NCI-H510A (cell line): ENCODE measurements around the gene REV1.
A peak's percentile ranks its signal among the peaks of the same experiment; 100 is the strongest.
"Not testable (repeated sequence)": the region's sequence is repeated elsewhere in the genome, so short reads cannot be mapped to it uniquely, and the experiment has no call there.

Source experiments
- DNase-seq: peaks from one replicate; lab custom pipeline; 2025; lab: John Stamatoyannopoulos, UW

The REV1 gene

DNA sequence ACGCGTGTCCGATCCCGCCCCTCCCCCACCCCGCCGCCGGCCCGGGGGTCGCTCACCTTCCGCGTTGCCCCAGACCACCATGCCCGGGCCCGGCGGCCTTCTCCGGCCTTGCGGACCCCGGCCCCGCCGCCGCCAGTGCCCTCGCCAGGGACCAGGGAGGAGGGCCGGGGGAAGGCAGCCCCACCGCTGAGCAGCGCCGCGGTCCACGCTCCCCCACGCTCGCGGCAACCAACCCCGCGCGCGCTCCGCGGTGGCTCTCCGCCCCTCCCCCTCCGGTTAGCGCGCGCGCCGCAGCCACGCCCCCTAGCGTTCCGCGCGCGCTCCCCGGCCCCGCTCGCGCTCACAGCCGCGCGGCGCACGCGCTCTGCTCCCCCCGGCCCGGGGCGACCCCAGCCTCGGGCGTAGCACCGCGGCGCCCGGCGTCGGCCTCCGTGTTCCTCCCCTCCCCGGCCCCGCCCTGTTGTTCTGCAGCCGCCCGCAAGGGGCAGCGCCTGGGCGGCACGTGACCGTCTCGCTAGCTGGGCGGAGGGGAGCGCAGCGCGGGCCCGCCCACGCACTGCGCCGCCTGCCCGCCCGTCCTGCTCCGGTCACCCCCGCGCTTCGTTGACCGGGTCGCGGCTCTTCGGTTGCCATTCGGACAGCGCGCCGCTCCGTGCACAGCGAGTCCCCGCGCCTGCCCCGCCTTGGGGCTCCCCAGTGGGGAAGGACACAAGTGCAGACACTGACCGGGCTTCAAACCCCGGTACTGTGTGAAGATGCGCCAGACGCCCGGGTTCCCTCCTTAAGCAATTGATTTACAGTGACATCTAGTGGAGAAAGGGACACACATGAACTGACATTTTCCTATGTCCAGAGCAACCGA, at the start of gene REV1:
REV1 (minus strand) TSS at position 257 of the 862 bp plus-strand sequence. CDS start 25,042 bp downstream, outside the sequence.
- DNase-seq: peak; percentile 90

DNA sequence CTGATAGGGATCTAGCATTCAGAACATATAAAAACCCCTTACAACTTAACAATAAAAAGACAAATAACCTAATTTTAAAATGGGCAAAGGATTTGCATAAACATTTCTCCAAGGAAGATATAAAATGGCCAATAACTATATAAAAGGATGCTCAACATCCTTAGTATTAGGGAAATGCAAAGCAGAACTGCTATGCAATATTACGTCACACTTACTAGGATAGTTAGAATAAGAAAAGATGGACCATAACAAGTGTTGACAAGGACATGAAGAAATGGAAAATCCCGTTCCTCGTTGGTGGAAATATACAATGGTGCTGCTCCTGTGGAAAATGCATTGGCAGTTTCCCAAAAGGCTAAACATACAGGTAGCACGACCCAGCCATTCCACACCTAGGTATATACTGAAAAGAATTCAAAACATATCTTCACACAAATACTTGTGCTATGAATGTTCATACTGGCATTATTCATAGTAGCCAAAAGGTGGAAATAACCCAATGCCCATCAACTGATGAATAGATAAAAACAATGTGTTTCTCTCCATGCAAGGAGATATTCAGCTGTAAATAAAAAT, 48.2 kb upstream of the REV1 start:
- no peak for DNase-seq

DNA sequence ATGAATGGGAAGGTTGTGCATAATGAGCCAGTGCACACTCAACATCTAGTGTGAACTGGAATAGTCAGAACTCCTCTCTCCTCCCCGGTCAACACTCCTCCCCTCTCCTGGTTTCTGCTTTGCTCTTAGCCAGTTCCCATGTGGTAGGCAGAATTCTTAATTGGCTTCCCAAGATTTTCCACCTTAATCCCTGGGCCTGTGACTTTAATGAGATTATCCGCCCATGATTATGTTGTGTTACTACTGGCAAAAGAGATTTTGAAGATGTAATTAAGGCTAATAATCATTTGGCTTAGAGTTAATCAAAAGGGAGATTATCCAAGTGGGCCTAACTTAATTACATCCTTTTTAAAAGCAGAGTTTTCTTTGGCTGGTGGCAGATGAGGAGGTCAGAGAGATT, 34.2 kb upstream of the REV1 start:
- no peak for DNase-seq

DNA sequence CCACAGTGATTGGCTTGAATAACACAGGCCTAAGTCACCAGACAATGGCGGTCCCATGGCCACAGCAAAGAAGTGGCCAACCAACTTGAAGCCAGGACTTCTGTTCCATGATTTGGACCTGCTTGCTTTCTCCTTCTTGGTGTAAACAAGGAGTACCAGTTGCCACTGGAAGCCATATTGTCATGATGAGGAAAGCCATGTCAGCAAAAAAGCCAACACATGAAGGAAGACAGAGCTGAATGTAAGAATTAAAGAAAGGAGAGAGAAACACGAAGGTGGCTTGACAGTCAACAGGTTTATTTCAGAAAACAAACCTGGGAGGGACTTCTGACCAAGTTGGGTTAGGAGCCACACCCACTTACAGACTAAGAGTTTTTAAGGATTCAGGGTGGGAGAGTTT, 32.3 kb upstream of the REV1 start:
- no peak for DNase-seq

DNA sequence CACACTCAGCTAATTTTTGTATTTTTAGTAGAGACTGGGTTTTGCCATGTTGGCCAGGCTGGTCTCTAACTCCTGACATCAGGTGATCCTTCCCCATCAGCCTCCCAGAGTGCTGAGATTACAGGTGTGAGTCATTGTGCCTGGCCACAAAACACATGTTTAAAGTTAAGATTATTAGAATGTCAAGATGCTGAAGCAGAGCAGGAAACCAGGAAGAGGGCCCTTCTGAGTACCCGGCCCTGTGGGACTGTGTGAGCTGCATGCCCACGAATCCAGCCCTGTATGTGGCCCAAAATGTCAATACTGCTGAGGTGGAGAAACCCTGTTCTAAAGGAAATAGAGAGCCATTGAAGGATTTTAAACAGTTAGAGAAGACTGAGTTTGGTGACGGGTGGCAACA, 31.0 kb upstream of the REV1 start:
- DNase-seq: no peak

DNA sequence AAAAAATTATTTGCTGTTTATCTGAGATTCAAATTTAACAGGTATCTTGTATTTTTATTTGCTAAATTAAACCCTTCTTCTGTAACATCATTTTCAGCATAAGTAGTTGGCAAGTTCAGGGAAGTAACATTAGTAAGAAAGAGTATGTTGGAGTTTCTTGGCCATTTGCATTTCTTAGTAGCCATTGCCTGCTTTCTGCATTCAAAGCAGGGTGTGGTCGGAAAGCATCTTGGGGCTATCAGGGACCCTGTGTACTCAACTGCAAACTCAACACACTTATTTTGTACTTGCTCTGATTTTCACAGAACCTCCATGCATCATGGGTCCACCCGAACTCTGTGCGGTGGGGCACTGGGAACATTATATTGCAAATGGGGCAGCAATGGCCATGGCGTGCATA, 30.4 kb upstream of the REV1 start:
- DNase-seq: no peak

DNA sequence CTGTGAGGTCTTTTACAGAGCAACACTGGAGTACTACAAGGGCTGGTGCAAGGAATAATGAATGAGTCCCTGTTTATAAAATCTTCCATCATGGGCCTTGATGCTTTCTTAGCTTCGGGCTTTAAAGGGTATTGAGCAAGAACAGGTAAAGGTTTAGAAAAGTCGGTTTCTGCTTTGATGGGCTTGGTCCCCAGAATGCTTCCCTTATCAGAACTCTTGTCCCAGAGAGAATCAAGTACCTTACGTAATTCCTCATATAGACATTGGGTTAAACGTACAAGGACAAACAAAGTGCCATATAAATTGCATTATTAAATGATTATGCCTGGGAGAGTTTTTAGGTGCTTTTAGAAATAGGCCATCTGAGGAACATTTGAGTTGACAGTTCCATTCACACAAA, 24.5 kb upstream of the REV1 start:
- no peak for DNase-seq

DNA sequence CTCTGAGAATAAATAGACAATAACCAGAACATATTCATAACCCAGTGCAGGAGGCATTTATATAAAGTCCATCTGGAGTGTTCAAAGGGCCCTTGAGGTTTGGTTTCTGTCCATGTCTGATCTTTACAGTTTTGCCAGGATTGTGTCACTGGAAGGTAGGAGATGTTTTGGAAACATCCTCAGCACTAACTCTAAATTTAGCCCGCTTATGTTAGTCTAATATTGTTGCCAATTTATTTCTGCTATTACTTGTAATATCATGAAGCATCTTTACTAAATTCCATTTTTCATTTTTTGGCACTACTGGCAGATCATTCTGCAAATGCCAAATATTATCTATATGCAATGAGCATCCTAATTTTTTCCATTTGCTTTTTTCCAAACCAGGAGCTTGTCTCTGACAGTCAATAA, 22.4 kb upstream of the REV1 start:
- no peak for DNase-seq

DNA sequence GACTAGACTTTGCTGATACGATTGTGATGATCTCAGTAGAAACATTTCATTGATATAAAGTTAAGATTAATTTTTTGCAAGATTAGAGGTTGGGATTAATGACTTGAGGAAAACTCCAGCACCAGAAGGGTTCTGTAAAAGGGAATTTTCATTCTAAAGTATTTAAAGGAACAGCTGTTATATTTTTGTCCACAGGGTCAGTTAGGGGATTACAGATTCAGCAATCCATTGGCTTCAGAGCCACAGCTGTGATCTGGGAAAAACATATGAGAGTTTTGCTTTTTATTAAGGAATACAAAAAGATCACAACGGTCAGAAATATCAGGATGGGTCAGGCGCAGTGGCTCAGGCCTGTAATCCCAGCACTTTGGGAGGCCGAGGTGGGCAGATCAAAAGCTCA, 19.6 kb upstream of the REV1 start:
- DNase-seq: no peak

DNA sequence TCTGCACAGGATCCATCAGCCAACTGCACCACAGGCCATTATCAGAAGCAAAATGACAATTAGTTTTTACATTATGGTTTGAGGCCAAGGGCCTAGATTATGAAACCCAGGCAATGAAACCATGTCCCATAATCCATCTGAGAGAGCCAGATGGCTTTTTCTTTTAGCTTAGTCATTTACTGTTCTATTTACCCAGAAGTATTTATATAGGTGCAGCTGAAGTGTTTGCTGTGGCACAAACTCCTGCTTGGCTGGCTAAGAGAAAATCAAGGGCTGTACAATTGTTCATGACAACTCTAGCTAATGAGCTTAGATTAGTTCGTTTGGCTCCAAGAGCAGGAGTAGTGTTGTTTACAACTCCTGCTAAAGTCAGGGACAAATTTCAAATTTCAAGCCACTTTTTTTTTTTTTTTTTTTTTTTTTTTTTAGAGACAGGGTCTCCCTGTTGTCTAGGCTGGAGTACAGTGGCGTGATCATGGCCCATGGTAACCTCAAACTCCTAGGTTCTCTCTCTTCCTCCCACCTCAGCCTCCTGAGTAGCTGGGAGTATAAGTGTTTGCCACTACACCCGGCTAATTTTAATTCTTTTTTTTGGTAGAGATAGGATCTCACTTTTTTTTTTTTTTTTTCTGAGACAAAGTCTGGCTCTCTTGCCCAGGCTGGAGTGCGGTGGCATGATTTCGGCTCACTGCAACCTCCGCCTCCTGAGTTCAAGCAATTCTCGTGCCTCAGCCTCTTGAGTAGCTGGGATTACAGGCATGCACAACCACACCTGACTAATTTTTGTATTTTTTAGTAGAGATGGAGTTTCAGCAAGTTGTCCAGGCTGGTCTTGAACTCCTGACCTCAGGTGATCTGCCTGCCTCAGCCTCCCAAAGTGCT, 18.4 kb upstream of the REV1 start:
- peak; percentile 54 for DNase-seq

DNA sequence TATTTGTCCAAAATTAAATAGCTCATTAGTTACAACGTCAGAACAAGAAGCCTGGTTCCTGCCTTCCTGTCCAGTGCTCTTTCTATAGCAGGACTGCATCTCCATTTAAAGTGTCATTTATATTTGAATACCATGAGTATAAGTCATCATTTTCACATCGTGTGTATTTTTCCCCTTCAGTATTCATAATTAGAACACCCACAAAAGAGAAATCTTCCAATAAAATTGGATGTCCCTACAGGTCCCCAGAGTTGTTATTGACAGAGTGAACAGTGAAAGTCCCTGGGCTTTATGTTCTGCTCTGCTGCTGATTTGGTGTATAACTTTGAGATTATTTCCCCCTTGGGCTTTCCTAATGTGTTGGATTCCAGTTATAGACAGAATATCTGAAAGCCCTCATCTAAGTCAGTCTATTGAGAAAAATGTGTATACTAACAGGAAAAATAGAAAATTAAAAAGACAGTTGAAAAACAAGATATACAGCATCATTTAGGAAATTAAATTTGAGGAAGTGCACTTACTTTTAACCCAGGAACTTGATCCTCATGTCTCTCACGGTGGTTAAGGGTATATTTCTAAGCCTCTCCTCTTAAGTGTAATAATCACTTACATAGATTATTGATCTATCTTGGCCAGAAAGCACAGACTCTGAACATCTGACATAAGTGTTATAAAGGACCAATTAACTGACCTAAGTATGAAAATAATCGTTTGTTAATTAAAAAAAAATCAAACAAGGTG, 15.2 kb upstream of the REV1 start:
- DNase-seq: no peak

DNA sequence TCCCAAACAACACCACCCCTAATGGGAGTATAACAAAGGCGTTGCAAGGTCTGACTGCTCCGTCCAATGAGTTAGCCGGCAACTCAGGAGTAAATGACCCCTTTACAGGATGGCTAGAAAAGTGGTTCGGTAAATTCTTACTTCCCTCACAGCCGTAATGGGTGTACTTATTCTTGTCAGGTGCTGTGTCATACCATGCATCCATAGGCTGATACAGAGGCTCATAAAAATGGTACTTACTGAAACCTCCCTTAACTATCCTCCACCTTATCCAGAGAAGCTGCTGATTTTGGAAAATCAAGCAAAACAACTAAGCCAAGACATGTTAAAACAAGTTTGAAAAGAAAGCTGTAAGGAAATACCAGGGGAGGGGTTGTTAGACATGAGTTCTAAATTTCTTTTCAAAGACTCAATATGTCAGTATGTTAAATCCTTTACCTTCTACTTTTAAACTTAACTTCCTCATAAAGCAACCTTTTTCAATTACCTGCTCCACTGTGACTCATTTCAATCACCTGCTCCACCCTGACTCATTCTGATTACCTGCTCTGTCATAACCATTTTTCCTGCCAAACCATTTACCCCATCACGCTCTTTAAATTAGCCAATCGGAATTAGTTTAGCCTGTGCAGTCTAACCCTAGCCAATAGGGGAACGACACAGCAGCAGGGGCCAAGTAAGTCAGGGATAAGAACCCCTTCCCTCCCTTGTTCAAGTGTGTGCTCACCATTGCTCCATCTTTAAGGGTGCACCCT, 14.0 kb upstream of the REV1 start:
- not testable (repeated sequence) for DNase-seq

DNA sequence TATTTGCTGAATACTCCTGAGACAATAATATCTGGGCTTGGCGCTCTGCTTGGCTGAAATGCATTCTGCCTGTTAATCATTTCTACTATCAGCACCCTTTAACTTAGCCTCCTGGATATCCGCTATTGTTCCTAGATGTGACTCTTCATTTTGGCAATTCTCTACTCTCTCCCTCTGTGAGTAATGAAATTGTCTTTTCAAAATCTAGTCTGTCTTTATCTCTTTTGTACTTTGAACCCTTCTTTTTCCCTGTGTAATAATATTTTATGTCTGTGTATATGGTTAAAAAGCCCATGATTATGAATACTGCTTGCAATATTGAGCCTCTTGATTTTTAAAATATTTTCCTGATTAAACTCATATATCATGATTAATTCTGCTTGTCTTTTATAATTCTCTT, 6.2 kb upstream of the REV1 start:
- DNase-seq: no peak

DNA sequence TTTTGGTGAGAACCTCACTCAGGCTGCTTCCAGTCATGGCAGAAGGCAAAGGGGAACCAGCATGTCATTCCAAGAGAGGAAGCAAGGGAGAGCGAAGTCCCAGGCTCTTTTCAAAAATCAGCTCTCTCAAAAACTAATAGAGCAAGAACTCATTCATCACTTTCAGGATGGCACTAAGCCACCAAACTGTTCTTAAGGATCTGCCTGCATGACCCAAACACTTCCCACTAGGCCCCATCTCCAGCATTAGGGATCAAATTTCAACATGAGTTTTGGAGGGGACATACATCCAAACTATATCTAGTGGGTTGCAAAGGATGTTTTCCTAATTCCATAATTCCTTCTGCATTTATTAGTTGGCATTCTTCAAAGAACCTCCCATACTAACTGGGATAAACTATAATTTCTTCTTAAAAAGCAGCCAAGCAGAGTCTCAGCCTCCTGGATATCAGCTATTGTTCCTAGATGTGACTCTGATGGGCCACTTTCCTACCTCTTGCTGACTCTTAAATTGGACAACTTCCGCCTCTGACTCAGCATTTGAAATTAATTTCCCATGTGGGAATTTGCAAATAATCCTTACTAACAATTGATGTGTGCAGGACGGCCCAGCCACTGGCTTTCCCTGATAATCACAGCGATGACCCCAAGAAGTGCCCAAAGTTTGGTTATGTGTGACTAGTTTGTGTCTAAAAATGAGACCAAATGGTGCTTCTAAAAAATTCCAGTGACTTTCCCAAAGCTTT, 5.5 kb upstream of the REV1 start:
- no peak for DNase-seq

DNA sequence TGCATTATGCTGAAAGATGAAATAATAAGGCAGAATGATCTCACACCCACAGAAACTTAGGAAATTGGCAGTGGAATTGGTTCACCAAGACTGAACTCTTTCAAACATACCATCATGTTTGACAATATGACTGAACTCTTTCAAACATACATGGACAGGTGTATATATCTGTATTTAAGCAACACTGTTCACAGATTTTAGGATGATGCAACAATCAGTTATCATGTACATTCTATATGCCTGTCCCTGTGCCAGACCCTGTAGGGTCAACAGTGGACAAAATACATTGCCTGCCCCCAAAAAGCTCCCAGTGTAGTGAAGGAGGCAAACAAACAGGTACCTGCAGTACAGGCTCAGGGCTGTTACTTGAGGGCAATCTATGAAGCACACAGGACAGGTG, 2.9 kb upstream of the REV1 start:
- no peak for DNase-seq

DNA sequence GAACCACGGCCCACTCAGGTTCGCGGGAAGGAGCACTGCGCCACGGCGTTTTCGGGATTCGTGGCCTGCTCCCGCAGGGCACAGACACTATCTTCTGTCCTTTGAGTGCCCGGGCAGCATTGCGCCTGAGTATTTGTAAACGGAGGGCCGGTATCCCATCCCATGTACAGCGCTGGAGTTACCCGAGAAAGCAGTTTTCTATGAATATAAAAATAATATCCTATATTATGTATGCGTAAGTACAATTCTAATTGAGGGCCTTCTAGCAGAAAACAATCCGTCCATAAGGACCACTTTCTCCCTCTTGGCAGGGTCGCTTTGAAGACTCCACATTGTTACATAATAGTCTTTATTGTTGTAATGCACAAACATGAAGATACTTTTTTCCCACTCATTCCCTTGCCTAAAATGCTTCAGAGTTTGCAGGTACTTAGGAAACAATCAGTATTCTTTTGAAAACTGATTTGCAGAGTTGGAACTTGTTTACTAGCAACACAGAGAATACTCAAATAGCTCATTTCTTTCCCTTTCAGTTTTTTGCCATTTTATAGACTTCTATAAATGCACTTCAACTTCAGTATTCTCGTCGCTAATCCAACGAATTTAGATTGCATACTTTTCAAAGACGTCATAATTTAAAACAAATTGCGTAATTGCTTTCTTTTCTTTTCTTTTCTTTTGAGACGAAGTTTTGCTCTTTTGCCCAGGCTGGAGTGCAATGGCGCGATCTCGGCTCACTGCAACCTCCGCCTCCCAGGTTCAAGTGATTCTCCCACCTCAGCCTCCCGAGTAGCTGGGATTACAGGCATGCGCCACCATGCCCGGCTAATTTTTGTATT, 1.0 kb upstream of the REV1 start:
- no peak for DNase-seq

DNA sequence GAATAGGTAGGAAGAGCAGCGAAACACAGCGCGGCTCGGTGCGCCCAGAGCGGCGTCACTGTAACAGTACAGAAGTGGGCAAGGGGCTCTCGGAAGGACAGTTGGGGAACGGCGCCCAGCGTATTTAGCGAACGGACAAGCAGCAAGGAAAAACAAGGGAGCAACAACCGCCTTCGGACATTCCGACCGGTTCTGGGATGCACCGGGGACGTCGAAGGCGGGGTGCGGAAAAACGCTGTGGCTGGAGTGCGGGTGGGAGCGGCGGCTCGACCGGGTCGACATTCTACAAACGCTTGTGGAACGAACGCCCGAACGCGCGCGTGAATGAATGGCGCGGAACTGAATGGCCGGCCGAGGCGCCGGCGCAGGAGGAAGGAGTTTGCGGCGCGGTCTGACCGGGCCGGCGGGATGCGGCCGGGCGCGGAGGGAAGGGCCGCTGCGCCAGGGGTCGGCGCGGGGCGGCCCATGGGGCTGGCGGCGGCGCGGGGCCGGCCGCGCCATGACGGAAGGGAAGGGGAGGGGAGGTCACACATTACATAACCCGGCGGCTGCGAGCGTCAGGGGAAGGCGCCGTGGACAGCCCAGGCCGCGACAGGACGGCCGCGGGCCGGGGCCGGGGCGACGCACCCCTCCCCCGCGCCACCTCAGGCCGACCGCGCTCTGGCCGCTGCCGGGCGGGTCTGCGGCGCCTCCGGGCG, 605 bp downstream of the REV1 start:
- peak; percentile 28 for DNase-seq

DNA sequence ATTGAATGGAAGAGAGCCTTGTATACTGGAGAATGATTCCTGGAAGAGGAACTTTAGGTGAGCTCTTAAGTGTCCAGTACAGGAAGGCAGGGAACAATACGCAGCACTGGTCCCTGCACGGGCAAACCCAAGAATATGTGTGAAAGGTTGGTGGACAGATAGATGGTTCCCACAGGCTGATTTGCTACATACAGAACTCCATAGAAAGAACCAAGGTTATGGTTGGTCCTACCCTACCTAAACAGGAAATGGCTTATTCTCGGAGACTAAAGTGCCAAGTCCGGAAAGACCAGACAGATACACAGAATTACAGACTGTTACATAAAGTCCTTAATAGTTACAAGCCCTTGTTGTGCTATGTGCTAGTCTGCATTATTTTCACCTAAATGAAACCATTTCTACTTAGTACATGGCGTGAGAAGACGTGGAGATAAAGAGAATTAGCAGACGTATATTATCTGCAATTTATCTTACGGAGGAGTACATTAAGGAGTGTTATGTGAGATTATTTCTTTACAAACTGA, 1.2 kb downstream of the REV1 start:
- DNase-seq: no peak

DNA sequence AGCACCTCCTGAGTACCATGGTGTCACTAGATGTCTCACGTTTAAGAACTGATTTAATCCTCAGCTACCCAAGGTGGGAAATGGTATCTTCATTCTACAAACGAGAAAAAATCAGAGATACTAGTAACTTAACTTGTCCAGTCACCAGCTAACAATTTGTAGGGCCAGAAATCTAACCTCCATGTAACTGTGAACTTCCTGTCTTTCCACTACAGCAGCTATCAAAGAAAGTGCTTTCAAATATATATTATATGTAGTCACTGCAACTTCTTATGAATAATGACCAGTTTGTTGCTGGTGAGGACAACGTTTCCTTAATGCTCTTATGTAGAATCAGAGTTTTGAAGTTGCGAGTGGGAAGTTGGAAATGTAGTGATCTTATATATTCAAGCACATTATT, 1.9 kb downstream of the REV1 start:
- DNase-seq: no peak
